Hippocampal formation (tissue), 2 donors: ENCODE data around the gene NBPF15.
A peak's percentile ranks its signal among the peaks of the same experiment; 100 is the strongest.
"Not testable (repeated sequence)": the region's sequence is repeated elsewhere in the genome, so short reads cannot be mapped to it uniquely, and the experiment has no call there.

Experiments used
- DNase-seq, 2 donors: peaks; one replicate each; lab custom pipeline; 2025; lab: John Stamatoyannopoulos, UW

Gene NBPF15, protein sequence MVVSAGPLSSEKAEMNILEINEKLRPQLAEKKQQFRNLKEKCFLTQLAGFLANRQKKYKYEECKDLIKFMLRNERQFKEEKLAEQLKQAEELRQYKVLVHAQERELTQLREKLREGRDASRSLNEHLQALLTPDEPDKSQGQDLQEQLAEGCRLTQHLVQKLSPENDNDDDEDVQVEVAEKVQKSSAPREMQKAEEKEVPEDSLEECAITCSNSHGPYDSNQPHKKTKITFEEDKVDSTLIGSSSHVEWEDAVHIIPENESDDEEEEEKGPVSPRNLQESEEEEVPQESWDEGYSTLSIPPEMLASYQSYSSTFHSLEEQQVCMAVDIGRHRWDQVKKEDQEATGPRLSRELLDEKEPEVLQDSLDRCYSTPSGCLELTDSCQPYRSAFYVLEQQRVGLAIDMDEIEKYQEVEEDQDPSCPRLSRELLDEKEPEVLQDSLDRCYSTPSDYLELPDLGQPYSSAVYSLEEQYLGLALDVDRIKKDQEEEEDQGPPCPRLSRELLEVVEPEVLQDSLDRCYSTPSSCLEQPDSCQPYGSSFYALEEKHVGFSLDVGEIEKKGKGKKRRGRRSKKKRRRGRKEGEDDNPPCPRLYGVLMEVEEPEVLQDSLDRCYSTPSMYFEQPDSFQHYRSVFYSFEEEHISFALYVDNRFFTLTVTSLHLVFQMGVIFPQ

DNA sequence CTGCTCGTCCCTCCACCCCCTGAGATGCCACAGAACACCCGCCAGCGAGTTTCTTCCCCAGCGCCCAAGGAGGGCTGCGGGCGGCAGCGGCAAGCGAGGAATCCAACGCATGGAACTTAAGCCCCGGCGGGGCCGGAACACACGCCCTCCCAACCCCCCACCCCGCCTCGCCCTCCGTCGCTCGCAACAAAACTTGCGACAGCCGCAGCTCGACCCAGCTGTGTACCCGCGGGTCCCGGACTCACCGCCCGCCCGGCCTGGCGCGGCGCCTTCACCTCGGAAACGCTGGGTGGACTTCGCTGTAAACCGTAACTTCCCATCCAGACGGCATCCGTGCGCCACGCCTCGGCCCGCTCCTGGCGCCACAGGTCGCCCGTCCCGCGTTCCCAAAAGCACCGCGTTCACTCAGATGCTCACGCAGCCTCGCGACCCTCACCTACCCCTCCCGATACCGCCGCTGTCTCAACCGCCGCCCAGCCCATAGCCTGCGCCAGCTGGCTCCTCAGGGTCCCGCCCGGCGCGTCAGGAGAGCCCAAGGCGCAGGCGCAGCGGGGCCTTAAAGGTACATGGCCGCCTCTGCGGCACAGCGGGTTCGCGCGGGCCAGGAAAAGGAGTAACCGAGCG is at the start of gene NBPF15:
NBPF15 (minus strand) TSS at position 534 of the 624 bp plus-strand sequence. CDS start 21,666 bp downstream, outside the sequence.
- DNase-seq: peak; percentile 3 to 49

DNA sequence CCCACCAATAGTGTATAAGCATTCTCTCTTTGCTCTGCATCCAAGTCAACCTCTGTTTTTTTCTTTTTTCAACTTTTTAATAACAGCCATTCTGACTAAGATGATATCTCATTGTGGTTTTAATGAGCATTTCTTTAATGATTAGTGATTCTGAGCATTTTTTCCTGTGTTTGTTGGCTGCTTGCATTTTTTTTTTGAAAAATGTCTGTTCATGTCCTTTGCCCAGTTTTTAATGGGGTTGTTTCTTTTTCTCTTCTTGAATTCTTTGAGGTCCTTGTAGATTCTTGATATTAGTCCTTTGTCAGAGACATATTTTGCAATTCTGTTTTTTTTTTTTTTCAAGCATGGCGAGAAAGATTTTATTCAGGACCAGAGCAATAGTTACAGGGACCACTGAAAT is 35.0 kb upstream of the NBPF15 start:
- not testable (repeated sequence) for DNase-seq

DNA sequence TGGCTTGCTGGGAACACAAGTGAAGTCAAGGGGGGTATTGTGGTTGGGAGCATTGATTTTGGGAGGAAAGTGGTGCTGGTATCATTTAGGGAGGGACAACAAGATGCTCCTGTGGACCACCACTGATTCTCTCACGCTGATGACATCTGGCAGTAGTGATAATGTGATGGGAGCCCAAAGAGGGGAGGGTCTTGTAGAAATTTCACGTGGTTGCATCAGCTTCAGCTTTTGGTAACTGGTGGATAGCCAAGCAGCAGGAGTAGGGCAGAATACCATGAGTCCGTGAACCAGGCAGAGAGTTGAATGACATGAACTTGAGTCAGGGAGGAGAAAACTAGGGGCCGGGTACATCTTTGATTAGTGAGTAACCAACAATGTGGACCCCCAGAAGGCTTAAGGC is 32.7 kb upstream of the NBPF15 start:
- DNase-seq: not testable (repeated sequence)

DNA sequence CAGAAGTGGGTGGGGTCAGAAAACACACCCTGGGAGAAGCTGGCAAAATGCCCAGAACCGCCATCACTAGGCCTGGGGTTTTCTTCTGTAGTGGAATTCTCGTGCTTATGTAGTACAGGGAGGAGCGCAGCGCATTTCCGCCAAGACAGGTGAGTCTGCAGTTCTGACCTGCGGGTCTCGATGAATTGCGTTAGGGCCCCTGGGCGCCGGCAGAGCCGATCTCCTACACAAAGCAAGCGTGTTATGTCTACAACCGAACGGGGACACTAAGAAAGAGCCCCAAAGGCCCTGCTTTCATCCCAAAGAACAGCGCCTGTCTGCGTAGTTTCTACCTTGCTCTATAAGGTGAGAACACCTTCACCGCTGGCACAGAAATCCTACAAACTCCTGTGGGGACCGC is 28.9 kb upstream of the NBPF15 start:
- not testable (repeated sequence) for DNase-seq

DNA sequence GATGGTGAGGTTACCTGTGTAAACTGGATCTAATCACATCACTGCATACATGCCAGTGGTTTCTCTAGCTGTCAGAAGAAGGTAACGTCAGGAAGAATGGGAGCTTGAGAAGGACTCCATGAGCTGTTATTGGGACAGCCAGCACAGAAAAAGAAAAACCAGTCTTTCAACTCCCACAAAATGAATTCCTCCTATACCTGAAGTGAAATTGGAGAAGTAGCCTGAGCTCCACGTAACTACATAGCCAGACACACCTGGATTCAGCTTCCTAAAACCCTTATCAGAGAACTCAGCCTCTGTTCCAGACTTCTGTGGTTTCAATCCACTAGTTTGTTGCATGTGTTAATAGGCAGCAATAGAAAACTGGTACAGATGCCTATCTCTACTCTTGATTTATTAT is 25.5 kb upstream of the NBPF15 start:
- not testable (repeated sequence) for DNase-seq

DNA sequence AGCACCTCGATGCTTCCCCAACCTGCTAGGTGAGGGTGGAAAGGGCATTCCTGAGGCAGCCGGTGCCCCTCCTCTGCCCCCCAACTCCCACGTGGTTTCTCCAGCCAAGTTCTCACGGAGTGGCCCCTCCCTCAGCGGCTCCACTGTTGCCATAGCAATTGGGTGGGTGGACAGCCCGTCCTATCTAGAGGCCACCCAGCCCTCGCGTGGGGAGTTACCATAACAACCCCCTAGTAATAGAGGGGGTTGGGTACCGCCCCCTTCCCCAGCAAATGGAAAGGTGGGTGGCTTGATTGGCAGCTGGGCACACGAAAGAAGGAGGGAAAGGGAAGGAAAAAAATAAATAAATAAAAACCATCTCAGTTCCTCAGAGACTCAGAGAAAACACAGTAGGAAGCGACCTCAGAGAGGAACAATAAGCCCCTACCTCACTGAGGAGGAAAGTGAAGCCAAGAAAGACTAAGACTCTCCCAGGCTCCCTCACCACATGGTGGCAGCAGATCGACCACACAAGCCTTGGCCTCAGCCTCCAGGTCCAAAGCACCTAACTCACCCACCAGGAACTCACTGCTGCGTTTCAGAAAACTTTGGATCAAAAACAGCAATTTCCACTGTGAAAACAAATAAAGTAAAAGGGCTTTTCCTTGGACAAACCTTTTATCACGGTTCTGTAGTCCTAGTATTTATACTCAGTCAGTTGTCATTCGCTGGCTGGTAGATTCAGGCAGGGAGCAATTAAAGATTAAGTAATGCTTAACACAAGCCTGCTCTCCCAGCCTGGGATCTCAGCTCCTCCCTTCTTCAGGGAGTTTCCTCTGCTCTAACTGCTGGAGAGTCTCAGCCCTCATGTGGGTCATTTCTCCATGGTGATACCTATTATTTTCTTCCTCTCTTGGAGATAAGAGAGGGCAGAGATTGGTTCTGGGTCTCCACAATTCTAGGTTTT is 23.9 kb upstream of the NBPF15 start:
- not testable (repeated sequence) for DNase-seq

DNA sequence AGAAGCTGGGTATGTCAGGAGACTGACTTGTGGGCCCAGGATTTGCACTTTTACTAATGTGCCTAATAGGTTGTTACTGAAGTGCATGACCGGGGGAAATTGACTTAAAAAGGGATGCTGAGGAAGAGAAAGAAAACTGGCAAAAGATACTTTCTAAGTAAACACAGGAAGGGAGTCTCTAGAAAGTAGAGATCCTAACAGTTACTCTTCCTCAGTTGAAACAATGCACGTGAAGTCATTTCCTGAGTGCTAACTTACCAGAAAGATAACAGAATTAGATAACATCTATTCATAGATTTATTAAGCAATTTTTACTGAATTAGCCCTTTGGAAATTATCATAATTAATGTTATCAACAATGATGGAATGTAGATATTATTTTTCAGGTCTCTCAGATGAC is 12.4 kb upstream of the NBPF15 start:
- not testable (repeated sequence) for DNase-seq

DNA sequence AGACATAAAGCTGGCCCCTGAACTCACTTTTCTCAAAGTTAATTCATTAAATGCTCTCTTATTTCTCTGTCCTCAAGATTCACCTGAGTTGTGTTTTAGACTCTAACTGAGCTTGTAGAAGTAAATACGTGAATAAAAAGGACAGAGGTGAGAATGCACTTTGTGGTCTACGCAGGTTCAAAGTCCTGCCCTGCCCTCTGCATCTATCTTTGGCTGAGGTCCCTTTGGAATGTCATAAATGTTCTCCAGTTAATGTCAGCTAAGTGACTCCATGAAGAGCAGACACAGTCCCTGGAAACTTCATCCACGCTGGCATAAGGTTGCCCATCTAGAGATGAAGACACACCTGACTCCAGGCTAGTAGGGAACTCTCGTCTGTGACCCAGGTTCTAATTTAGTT is 10.0 kb upstream of the NBPF15 start:
- not testable (repeated sequence) for DNase-seq

DNA sequence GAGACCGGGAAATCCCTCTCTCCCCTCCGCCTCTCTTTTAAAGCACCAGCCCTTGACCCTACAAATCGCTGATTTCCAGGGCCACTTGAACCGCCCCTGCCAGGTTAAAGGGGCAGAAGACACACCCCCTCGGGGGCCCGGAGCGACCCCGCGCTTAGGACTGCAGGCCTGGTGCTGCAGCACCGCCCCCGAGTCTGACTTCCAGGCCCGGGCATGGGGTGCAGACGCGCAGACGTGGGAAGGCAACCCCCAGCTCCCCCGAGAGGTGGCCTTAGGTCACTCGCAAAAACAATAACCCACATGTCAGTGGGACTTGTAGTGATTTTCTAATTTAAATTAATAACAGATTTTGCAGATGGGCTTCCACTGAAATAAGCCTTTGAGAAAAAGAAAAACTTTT is 309 bp upstream of the NBPF15 start:
- not testable (repeated sequence) for DNase-seq

DNA sequence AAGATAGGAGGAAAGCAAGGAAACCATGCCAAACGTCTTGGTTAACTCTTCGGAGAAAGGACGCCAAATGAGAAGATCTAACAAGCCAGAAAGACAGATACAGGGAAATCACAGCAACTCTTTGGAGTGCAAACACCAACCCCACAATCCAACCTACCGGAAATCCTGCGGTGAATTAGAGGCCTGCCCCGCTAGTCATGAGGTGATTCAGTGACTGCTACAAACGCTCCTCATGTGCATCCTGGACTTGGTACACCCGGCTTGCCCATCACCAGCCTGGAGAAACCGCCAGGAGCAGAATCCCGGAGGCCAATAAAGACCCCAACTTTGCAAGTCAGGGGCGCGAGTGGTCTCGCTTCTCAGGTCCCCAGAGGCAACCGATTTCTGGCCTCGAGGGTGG is 783 bp downstream of the NBPF15 start:
- DNase-seq: not testable (repeated sequence)

DNA sequence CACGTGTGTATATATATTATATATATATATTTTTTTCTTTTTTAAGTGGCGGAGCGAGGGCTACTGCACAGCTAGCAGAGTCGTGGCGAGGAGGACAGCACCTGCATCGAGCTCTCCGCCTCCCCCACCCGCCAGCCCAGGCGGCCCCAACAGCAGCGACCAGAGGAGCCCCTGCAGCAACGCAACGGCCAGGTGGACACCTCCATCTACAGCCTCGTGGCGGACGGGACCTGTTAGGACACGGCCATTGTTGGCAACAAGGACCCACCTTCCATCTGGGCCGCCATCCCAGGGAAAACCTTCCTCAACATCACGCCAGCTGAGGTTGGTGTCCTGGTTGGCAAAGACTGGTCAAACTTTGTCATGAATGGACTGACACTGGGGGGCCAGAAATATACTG is 19.1 kb downstream of the NBPF15 start:
- DNase-seq: not testable (repeated sequence)

DNA sequence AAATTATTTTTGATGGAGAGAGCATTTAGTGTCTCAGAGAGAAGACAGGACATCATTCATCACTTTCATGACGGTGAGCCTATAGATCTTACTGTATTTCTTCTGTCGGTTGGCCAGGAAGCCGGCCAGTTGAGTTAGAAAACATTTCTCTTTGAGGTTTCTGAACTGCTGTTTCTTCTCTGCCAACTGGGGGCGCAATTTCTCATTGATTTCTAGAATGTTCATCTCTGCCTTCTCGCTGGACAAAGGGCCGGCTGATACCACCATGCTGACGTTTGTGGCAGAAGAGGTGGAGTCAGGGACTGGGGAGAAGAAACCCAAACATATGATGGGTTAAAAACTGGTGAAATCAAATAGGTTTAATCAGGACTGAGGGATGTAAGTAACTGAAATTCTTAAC is 21.7 kb downstream of the NBPF15 start:
- not testable (repeated sequence) for DNase-seq

DNA sequence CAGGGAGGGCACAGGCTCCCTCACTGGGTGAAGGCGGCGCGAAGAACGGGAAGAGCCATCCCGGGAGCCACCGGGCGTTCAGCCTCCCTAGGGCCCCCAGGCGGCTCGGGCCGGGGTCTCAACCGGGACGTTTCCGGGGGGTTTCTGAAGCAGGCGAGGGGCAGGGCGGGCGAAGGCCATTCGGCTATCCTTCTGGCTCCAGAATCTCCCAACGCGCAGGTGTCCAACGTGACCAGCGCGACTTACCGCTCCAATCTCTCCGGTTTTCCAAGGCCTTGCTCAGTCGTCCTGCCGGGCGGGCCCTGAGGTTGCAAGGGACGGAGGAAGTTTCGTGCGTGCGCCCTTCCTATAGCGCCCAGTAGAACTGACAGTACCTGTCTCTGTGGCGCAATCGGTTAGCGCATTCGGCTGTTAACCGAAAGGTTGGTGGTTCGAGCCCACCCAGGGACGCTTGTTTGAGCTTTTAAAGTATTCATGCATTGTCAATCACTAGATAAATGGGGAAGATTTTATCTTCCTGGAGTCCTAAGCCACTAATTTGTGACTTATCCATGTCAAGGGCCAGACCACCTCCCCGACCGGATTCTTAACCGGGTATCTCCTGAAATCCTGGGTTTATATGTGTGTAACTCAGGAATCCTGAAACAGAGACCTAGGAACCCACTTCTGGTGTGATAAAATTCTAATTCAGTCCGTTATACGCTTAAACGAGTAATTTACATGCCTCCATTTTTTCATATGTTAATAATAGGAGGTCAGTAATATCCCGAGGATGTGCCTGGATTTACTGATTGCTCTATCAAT is 42.4 kb downstream of the NBPF15 start:
- peak in 1 of 2 donors; percentile 2 for DNase-seq

DNA sequence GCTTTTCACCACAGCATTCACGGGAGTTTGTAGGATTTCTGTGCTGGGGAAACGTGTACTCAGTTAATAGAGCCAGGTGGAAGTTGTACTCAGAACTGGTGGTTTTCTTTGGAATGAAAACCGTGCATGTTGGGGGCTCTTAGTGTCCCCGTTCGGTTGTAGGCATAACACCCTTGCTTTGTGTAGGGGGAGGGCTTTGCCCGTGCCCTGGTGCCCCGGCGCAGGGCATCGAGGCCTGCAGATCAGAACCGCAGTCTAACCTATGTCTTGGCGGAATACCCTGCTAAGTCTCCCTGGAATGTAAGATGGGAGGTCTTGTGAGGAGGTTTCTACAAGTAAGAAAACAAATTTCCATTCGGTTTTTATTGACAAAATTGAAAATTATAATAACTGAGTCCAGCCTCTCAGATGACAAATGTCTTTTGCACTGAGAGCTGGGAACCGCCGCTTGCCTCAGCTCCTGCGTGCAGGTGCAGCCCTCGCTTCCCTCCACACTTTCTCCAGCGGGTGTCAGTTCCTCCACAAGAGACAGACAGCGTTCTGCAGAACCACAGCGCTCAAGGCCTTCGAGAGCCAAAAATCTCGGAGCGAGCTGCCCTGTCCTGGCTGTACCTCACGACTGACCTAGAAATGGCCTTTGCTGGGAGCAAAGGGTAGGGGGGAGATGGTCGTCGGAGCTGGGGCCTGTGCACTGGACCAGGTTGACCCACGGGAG is 47.9 kb downstream of the NBPF15 start:
- not testable (repeated sequence) for DNase-seq

DNA sequence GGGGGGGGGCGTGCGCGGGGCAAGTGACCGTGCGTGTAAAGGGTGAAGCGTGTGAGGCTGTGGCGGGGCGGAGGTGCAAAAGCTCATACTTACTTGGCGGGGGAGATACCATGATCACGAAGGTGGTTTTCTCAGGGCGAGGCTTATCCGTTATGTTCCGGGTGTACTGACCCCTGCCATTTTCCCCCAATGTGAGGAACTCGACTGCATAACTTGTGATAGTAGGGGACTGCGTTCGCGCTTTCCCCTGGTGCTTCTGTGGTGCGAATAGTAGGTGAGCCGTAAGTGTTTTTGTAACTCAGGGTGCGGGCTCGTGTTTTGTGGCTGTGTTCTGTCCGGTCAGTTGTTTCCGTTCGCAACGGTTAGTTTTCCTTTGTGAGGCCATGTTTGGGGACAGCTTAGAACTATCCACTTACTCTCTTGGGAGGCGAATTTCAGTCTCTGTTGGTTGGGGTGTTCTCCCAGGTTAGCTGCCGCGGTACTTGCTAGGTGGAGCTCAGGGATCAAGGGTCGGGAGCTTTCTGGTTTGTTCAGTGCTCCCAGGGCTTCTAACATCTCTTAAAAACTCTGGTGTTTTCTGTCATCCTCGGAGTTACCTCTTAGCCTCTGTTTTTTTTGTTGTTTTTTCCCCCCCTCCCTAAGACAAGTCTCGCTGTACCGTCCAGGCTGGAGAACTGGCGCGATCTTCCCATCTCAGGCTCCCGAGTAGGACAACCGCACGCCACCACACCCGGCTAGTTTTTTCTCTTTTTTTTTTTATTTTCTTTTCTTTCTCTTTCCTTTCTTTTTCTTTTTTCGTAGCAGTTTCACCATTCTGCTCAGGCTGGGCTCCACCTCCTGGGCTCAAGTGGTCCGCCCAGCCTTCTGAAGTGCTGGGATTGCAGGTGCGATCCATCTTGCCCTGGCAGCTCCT is 48.7 kb downstream of the NBPF15 start:
- DNase-seq: peak; percentile 34 to 55

DNA sequence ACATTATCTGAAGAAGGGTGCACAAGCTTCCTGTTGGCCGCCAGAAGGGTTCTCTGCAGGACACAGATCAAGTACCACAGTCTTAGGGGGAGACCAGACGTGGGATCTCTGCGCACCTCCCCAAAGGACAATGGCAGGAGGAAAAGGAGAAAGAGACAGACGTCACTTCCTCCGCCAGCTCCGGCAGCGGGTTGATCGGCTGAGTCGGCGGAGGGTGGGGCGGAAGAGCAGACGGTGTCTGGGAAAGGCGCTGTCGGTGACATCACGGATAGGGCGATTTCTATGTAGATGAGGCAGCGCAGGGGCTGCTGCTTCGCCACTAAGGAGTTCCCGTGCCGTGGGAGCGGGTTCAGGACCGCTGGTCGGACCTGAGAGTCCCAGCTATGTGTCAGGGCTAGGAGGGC is 49.4 kb downstream of the NBPF15 start:
- peak; percentile 3 to 40 for DNase-seq

DNA sequence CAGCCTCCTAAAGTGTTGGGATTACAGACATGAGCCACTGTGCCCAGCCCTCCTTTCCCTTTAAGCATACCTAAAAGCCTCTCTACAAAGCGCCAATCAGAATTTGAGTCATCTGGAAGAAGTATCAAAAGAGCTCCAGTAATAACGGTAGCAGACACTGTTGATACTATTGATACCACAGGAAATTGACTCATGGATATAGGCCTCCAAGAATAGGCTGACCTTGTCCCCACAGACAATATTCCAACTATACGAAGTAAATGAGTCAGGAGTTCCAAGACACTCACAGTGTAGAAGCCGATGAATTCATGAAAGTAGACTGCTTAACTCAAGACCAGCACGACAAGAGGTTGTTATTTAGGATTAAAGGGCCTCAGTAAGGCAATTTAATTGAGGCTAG is 58.7 kb downstream of the NBPF15 start:
- DNase-seq: not testable (repeated sequence)

DNA sequence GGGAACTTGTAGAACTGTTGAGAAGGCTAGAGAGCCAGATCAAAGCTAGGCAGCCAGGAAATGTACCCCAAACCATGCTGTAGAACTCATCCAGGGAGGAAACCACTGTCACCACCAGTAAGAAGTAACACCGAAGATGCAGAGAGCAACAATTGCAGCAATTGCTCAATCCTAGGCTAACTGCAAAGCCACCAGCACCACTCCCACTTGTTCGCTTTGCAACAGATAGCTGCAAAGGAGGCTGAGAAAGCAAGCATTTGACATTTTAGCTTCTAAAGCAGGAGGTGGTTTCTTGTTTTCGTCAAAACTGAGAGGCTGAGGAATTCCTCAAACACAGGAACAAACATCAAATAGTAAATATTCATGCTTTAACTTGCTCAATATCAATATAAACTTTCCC is 89.8 kb downstream of the NBPF15 start:
- DNase-seq: not testable (repeated sequence)
